PC-3 (cell line): ENCODE measurements around the gene GALNT18. TPM values are rescaled to one million over a fixed set of nuclear protein-coding genes. Genes with fewer than 3 reads are reported as not detected.

ENCODE experiments used
- ATAC-seq: fragments of 200-7000 bp; cut with Tn5 transposase; 2 replicates; pipeline ENCODE4 v1.9.1; 2020; ENCODE audit warnings: mild to moderate bottlenecking, moderate library complexity
- BruUV-seq: library from RNA; stranded (reverse); fragments of 400-500 nt; replicated peaks from 2 replicates; lab custom pipeline; 2021; lab: Mats Ljungman, UMichigan
- CTCF ChIA-PET: fragments of 300-600 bp; sonication (Branson Sonifier 250); formaldehyde crosslinking; loops from one replicate; lab custom pipeline; 2022; ENCODE audit warnings: antibody characterized with exemption; lab: Charles Lee
- POLR2A ChIA-PET: fragments of 300-600 bp; sonication (Branson Sonifier 250); formaldehyde crosslinking; loops from one replicate; lab custom pipeline; 2022; ENCODE audit warnings: antibody characterized with exemption; ENCODE audit not compliant: unreplicated experiment; lab: Charles Lee
- DNase-seq: peaks from one replicate; pipeline ENCODE4 v3.0.0-alpha.2; 2015
- H2AFZ ChIP-seq: fragments of 300-600 bp; sonication (generic); 2 replicates; pipeline ENCODE4 v1.6.0; 2016; ENCODE audit warnings: antibody characterized with exemption, low read length
- H3F3A ChIP-seq: fragments of 300-600 bp; sonication (generic); one replicate; pipeline ENCODE4 v1.6.0; 2017; ENCODE audit warnings: antibody characterized with exemption, low read length, control low read depth, mild to moderate bottlenecking; ENCODE audit not compliant: unreplicated experiment
- H3K27ac ChIP-seq: fragments of 300-600 bp; sonication (generic); 2 replicates; pipeline ENCODE4 v1.5.1; 2016; ENCODE audit warnings: mild to moderate bottlenecking, low read length
- H3K27me3 ChIP-seq: fragments of 300-600 bp; sonication (generic); 2 replicates; pipeline ENCODE4 v1.6.1; 2016; ENCODE audit warnings: low read length, mixed read lengths
- H3K36me3 ChIP-seq: fragments of 300-600 bp; sonication (generic); 2 replicates; pipeline ENCODE4 v1.6.1; 2016; ENCODE audit warnings: low read depth, mixed run types, low read length, mixed read lengths
- H3K4me1 ChIP-seq: fragments of 300-600 bp; sonication (generic); 2 replicates; pipeline ENCODE4 v1.5.1; 2016; ENCODE audit warnings: low read length; ENCODE audit not compliant: insufficient read depth
- H3K4me2 ChIP-seq: fragments of 300-600 bp; sonication (generic); 2 replicates; pipeline ENCODE4 v1.6.0; 2016; ENCODE audit warnings: low read length
- H3K4me3 ChIP-seq: fragments of 300-600 bp; sonication (generic); 2 replicates; pipeline ENCODE4 v1.5.1; 2016; ENCODE audit warnings: mild to moderate bottlenecking, low read length, mixed read lengths
- H3K79me2 ChIP-seq: fragments of 300-600 bp; sonication (generic); 2 replicates; pipeline ENCODE4 v1.6.1; 2017; ENCODE audit warnings: low read length, mixed read lengths
- H3K9ac ChIP-seq: fragments of 300-600 bp; sonication (generic); 2 replicates; pipeline ENCODE4 v1.6.0; 2016; ENCODE audit warnings: mild to moderate bottlenecking, low read length
- H3K9me2 ChIP-seq: fragments of 300-600 bp; sonication (generic); replicated peaks from 2 replicates; pipeline ENCODE4 v1.6.1; 2016; ENCODE audit warnings: mixed run types, low read length, mixed read lengths
- H3K9me3 ChIP-seq: fragments of 300-600 bp; sonication (generic); 2 replicates; pipeline ENCODE4 v1.6.1; 2016; ENCODE audit warnings: low read length, mixed read lengths
- H4K20me1 ChIP-seq: fragments of 300-600 bp; sonication (generic); 2 replicates; pipeline ENCODE4 v1.6.1; 2016; ENCODE audit warnings: low read length, mixed read lengths
- EZH2 ChIP-seq: fragments of 300-600 bp; sonication (generic); IDR thresholded peaks from one replicate; pipeline ENCODE4 v1.6.1; 2017; ENCODE audit warnings: antibody characterized with exemption, mild to moderate bottlenecking, low read length; ENCODE audit not compliant: unreplicated experiment
- EZH2phosphoT487 ChIP-seq: fragments of 300-600 bp; sonication (generic); IDR thresholded peaks from 2 replicates; pipeline ENCODE4 v1.6.1; 2018; ENCODE audit warnings: mild to moderate bottlenecking, antibody characterized with exemption, low read length, borderline replicate concordance
- intact Hi-C: fragments of 100-400 bp; cut with micrococcal nuclease; formaldehyde crosslinking; loops from 2 replicates; pipeline ENCODE4 v1.9.0; 2023
- microRNA-seq: library from miRNA; unstranded; fragments of <30 nt; microRNA quantifications from one replicate; pipeline ENCODE4 v1.1.0, GENCODE V29; 2020; ENCODE audit not compliant: unreplicated experiment
- total RNA-seq: library from RNA; depleted of rRNA; stranded (reverse); fragments of >200 nt; gene quantifications from 2 replicates; pipeline ENCODE4 v1.2.3, GENCODE V29; 2014; rRNA removed
- TF ChIP-seq, protein P1 (sequence below): fragments of 300-600 bp; sonication (generic); conservative IDR thresholded peaks from 2 replicates; pipeline ENCODE4 v1.5.1; 2017; ENCODE audit warnings: antibody characterized with exemption, low read depth, mild to moderate bottlenecking, low read length

The GALNT18 gene
- total RNA-seq, 1 experiment from 2014 or later: 34.5 TPM

DNA sequence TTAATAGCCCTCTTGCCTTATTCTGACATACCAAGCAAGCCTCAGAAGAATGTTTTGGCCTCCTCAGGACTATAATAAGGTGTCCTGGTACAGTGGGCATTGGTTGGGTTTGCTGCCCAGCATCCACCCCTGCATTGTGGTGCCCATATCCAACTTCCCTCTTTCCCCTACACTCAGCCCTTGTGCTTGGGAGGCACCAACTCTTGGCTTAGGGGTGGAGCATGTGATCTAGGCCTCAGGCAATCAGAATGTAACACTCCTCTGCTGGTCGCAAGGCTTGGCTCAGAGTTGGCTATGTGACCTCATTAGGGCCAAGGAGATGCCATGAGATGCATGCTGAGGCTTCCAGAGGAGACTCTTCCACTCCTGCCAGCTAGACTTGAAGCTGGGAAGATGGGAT lies 391.7 kb downstream of the GALNT18 start:
- ChIA-PET POLR2A (no interaction called here), CTCF (no interaction called here)
- H3K4me2 ChIP-seq: no peak overlapping the region
- H3K79me2 ChIP-seq: no peaks in the 10 kb centered on the region
- BruUV-seq: no TSS peak
- no peaks in the 10 kb centered on the region for H3K36me3 ChIP-seq
- DNase-seq: no peak
- no peak for TF ChIP-seq EZH2
- no peaks in the 10 kb centered on the region for H3K9me2 ChIP-seq
- no peaks in the 10 kb centered on the region for H4K20me1 ChIP-seq
- no peak overlapping the region for H2AFZ ChIP-seq
- no peaks in the 10 kb centered on the region for H3F3A ChIP-seq
- no peak for ATAC-seq
- H3K9me3 ChIP-seq: no peaks in the 10 kb centered on the region
- H3K27ac ChIP-seq: no peak overlapping the region
- no peak overlapping the region for H3K4me3 ChIP-seq
- H3K27me3 ChIP-seq: peaks cover 11% of the 10 kb centered on the region
- intact Hi-C loops: no loop called here
- peaks cover 6% of the 10 kb centered on the region; the same call in 1 of the 2 replicates for H3K4me1 ChIP-seq
- H3K9ac ChIP-seq: no peak overlapping the region

DNA sequence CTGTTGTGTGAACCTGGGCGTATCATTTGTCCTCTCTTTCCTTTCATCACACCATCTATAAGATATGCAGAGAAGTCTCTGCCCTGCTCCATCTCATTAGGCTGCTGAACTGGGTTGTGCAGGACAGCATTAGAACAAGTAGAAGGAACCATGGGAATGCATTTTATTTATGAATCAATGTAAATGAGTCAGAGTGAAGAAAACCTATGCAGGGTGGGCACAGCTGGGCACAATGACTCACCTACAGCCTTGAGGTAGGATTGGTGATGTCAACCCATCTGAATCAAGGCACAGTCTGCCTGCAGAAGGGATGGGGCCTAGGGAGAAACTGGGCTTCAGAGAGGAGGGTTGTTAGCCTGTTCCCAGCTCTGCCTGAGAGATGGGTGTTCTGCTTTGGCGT lies 392.2 kb downstream of the GALNT18 start:
- Histone ChIP-seq H3K27ac (no peak overlapping the region), H4K20me1 (no peaks in the 10 kb centered on the region), H3K27me3 (peaks cover 11% of the 10 kb centered on the region), H3K9ac (no peak overlapping the region), H2AFZ (no peak overlapping the region), H3K79me2 (no peaks in the 10 kb centered on the region), H3K4me1 (peaks cover 6% of the 10 kb centered on the region; the same call in 1 of the 2 replicates), H3K36me3 (no peaks in the 10 kb centered on the region), H3K9me2 (no peaks in the 10 kb centered on the region), H3K4me3 (no peak overlapping the region), H3K9me3 (no peaks in the 10 kb centered on the region), H3F3A (no peaks in the 10 kb centered on the region), H3K4me2 (no peak overlapping the region)
- ChIA-PET CTCF (no interaction called here), POLR2A (no interaction called here)
- ATAC-seq: peak; percentile 70
- intact Hi-C loops: no loop called here
- TF ChIP-seq EZH2 (no peak), EZH2phosphoT487 (no peak)
- TF ChIP-seq, protein P1, sequence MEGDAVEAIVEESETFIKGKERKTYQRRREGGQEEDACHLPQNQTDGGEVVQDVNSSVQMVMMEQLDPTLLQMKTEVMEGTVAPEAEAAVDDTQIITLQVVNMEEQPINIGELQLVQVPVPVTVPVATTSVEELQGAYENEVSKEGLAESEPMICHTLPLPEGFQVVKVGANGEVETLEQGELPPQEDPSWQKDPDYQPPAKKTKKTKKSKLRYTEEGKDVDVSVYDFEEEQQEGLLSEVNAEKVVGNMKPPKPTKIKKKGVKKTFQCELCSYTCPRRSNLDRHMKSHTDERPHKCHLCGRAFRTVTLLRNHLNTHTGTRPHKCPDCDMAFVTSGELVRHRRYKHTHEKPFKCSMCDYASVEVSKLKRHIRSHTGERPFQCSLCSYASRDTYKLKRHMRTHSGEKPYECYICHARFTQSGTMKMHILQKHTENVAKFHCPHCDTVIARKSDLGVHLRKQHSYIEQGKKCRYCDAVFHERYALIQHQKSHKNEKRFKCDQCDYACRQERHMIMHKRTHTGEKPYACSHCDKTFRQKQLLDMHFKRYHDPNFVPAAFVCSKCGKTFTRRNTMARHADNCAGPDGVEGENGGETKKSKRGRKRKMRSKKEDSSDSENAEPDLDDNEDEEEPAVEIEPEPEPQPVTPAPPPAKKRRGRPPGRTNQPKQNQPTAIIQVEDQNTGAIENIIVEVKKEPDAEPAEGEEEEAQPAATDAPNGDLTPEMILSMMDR: no peak
- peak; percentile 67 for DNase-seq
- BruUV-seq: no TSS peak

DNA sequence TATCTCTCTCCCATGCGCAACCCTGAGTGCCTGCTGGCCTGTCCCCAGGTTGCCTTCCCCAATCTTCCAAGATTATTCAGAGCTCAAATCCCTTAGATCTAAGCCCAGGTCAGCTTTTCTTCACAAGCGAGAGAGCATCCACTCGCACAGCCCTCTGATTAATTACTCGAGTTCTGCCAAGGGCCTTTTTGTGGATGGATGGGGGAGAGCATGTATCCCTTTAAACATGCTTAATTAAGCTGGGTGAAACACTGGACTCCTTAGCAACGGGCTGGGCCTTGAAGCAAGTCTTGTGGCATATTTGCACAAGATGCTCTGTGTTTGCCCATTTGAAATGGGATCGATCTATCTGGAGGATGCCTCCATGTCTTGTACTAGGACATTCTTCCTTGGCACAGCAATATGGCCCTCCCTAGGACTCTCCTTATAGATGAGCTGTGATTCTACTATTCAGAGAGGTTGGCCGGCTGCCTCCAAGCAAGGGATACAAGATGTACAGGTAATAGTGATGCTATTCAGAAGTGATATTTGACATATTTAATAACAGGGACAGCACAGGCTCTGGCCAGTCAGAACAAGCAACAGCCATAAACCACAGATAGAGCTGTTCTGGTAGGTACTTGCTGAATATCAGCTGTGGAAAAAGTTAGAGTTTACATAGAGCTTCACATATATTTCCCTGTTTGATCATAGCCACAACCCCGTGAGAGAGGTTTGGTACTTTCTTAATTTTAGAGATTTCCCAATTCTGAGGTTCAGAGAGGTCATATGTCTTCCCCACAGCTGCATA lies 394.3 kb downstream of the GALNT18 start:
- Histone ChIP-seq H3K79me2 (no peaks in the 10 kb centered on the region), H3K9ac (no peak overlapping the region), H3K27ac (no peak overlapping the region), H4K20me1 (no peaks in the 10 kb centered on the region), H3K36me3 (no peaks in the 10 kb centered on the region), H3K27me3 (peaks cover 3% of the 10 kb centered on the region; the same call in 1 of the 2 replicates), H3K4me3 (no peak overlapping the region), H3F3A (no peaks in the 10 kb centered on the region), H3K4me2 (no peak overlapping the region), H3K4me1 (peaks cover 6% of the 10 kb centered on the region; the same call in 1 of the 2 replicates), H3K9me3 (no peaks in the 10 kb centered on the region), H3K9me2 (no peaks in the 10 kb centered on the region), H2AFZ (no peak overlapping the region)
- ChIA-PET CTCF (no interaction called here), POLR2A (interaction anchor here (0.5 kb wide), 1 partner anchor 10 kb away, joined by 16 read pairs; no protein-coding TSS in a partner anchor)
- DNase-seq (no peak), ATAC-seq (no peak)
- no TSS peak for BruUV-seq
- TF ChIP-seq EZH2 (no peak), EZH2phosphoT487 (no peak)
- TF ChIP-seq, protein P1: no peak
- intact Hi-C loops: no loop called here

Small RNAs within 50 kb of the gene (microRNA-seq; reads per million reads assigned to microRNA genes)
- gene MIR4299: not detected

Other genes starting within 250 kb of the GALNT18 start
- 33.5 and 45.2 TPM in 2 replicates for gene USP47, start 220.0 kb upstream of the GALNT18 start, total RNA-seq